K562 (cell line): ENCODE measurements around the gene LAPTM4A. TPM values are rescaled to one million over a fixed set of nuclear protein-coding genes. Genes with fewer than 3 reads are reported as not detected.

ENCODE experiments used
- ATAC-seq: fragments of 200-7000 bp; cut with Tn5 transposase; 3 replicates; pipeline ENCODE4 v1.9.1; 2020; ENCODE audit warnings: moderate library complexity
- BruUV-seq: library from RNA; stranded (reverse); fragments of 400-500 nt; replicated peaks from 2 replicates; lab custom pipeline; 2021; lab: Mats Ljungman, UMichigan
- CTCF ChIA-PET: fragments of 300-600 bp; formaldehyde crosslinking; extraction: SDS; loops from one replicate; lab custom pipeline; 2021; ENCODE audit warnings: low intra/inter-chr PET ratio; lab: Yijun Ruan, JAX
- POLR2A ChIA-PET: fragments of 300-600, 350-650 bp; sonication (Branson Sonifier 250); formaldehyde crosslinking; extraction: SDS; loops from one replicate; lab custom pipeline; 2021; ENCODE audit warnings: antibody characterized with exemption, inconsistent platforms; lab: Yijun Ruan, JAX
- DNase-seq, 4 experiments: peaks; one replicate each; pipeline versions ENCODE4 v3.0.0 to v3.0.0-alpha.2; 2011 to 2018; ENCODE audit warnings: low spot score in 3 of 4, mixed read lengths in 3 of 4; ENCODE audit errors: extremely low read depth in 1 of 4
- FAIRE-seq: peaks from 2 replicates; lab custom pipeline; 2011; peaks lifted over from hg19 to GRCh38; lab: Jason Lieb, UNC
- H2AFZ ChIP-seq: 2 replicates; pipeline ENCODE4 v1.6.0; 2011; ENCODE audit warnings: low read depth, low read length, control low read depth, inconsistent platforms
- H3K27ac ChIP-seq: fragments of 200-600 bp; 3 replicates; pipeline ENCODE4 v1.8.0; 2011; ENCODE audit warnings: low read depth, mild to moderate bottlenecking, control low read depth, inconsistent platforms, low read length, moderate library complexity, mixed read lengths; ENCODE audit errors: extremely low read depth
- H3K27me3 ChIP-seq, 2 experiments: fragments of 300-600 bp in 1 of 2; 2 replicates in 1 of 2; 3 replicates in 1 of 2; pipeline versions ENCODE4 v1.6.0 to v1.8.0; 2011; ENCODE audit warnings: inconsistent platforms in 2 of 2, low read length in 2 of 2, mild to moderate bottlenecking in 1 of 2, mixed read lengths in 1 of 2, moderate library complexity in 1 of 2; ENCODE audit not compliant: control insufficient read depth in 2 of 2, insufficient read depth in 2 of 2
- H3K36me3 ChIP-seq: fragments of 300-600 bp; 3 replicates; pipeline ENCODE4 v1.8.0; 2011; ENCODE audit warnings: mild to moderate bottlenecking, low read length, inconsistent platforms; ENCODE audit not compliant: control insufficient read depth, insufficient read depth
- H3K4me1 ChIP-seq, 2 experiments: fragments of 200-600 bp in 1 of 2; replicated peaks in 1 of 2; 2 replicates in 1 of 2; 3 replicates in 1 of 2; pipeline versions ENCODE4 v1.5.1 to v1.8.0; 2011; ENCODE audit warnings: inconsistent platforms in 2 of 2, low read length in 2 of 2, mild to moderate bottlenecking in 1 of 2, mixed read lengths in 1 of 2, moderate library complexity in 1 of 2; ENCODE audit not compliant: control insufficient read depth in 2 of 2, insufficient read depth in 2 of 2
- H3K4me2 ChIP-seq: 2 replicates; pipeline ENCODE4 v1.6.1; 2011; ENCODE audit warnings: low read length, control low read depth, inconsistent platforms, mixed read lengths; ENCODE audit not compliant: insufficient read depth
- H3K4me3 ChIP-seq: fragments of 200-600 bp; sonication (generic), shearing (Covaris generic); 2 replicates; pipeline ENCODE4 v1.5.1; 2016; ENCODE audit warnings: control low read depth, inconsistent platforms
- H3K79me2 ChIP-seq: fragments of 200-600 bp; 3 replicates; pipeline ENCODE4 v1.8.0; 2011; ENCODE audit warnings: low read length, inconsistent platforms; ENCODE audit not compliant: control insufficient read depth, insufficient read depth
- H3K9ac ChIP-seq, 2 experiments: 2 replicates each; pipeline versions ENCODE4 v1.6.0 to v1.6.1; 2011; ENCODE audit warnings: low read depth in 2 of 2, low read length in 2 of 2, control low read depth in 1 of 2, inconsistent platforms in 1 of 2, mild to moderate bottlenecking in 1 of 2, mixed read lengths in 1 of 2; ENCODE audit not compliant: insufficient read depth in 1 of 2
- H3K9me1 ChIP-seq: one replicate; pipeline ENCODE4 v1.6.0; 2011; ENCODE audit warnings: inconsistent platforms, mild to moderate bottlenecking, low read length, moderate library complexity; ENCODE audit not compliant: control insufficient read depth, insufficient read depth
- H3K9me3 ChIP-seq: replicated peaks from 2 replicates; pipeline ENCODE4 v1.5.1; 2011; ENCODE audit warnings: low read depth, low read length, inconsistent platforms; ENCODE audit not compliant: control insufficient read depth, insufficient read depth
- H4K20me1 ChIP-seq: replicated peaks from 2 replicates; pipeline ENCODE4 v1.6.1; 2011; ENCODE audit warnings: low read length, inconsistent platforms, mixed read lengths; ENCODE audit not compliant: control insufficient read depth, insufficient read depth
- ATF3 ChIP-seq, 2 experiments: fragments of 450-650 bp in 1 of 2; sonication (generic) in 1 of 2; formaldehyde crosslinking in 1 of 2; IDR thresholded peaks in 1 of 2; conservative IDR thresholded peaks in 1 of 2; 2 replicates each; pipeline versions ENCODE4 v1.6.1 to v1.8.1; 2016 to 2023; ENCODE audit warnings: mild to moderate bottlenecking in 2 of 2, moderate library complexity in 2 of 2, inconsistent platforms in 1 of 2, missing genetic modification reagents in 1 of 2
- C11orf30 ChIP-seq: fragments of 450-650 bp; IDR thresholded peaks from 2 replicates; pipeline ENCODE4 v1.6.1; 2016; ENCODE audit warnings: low read depth, mild to moderate bottlenecking
- CREM ChIP-seq: IDR thresholded peaks from 2 replicates; pipeline ENCODE4 v1.6.1; 2014; ENCODE audit warnings: antibody characterized with exemption, low read depth
- FOSL1 ChIP-seq: fragments of 200-800 bp; sonication (Bioruptor generic); conservative IDR thresholded peaks from 2 replicates; pipeline ENCODE4 v1.6.1; 2016; ENCODE audit warnings: missing genetic modification characterization, missing compliant biosample characterization
- JUN ChIP-seq, 2 experiments: sonication (generic) in 1 of 2; formaldehyde crosslinking in 1 of 2; IDR thresholded peaks; 2 replicates each; pipeline versions ENCODE4 v1.6.1 to v1.8.0; 2012 to 2022; ENCODE audit warnings: borderline replicate concordance in 2 of 2, mild to moderate bottlenecking in 2 of 2, improper control_type of control experiment in 1 of 2, low read depth in 1 of 2, low read length in 1 of 2, missing genetic modification reagents in 1 of 2
- JUND ChIP-seq, 2 experiments: IDR thresholded peaks; 2 replicates in 1 of 2; 3 replicates in 1 of 2; pipeline ENCODE4 v1.6.1; 2011; ENCODE audit warnings: borderline replicate concordance in 2 of 2, low read depth in 2 of 2, low read length in 2 of 2, improper control_type of control experiment in 1 of 2, missing biosample characterization in 1 of 2, missing genetic modification characterization in 1 of 2, missing genetic modification reagents in 1 of 2
- MAFG ChIP-seq: fragments of 450-650 bp; conservative IDR thresholded peaks from 2 replicates; pipeline ENCODE4 v1.6.1; 2016; ENCODE audit warnings: missing genetic modification characterization, missing compliant biosample characterization
- MAFK ChIP-seq: IDR thresholded peaks from 2 replicates; pipeline ENCODE4 v1.6.1; 2011; ENCODE audit warnings: low read length, improper control_type of control experiment
- SMARCA4 ChIP-seq: fragments of 450-650 bp; IDR thresholded peaks from 2 replicates; pipeline ENCODE4 v1.6.1; 2016
- SRSF7 ChIP-seq: fragments of 200-400 bp; formaldehyde crosslinking; optimal IDR thresholded peaks from 2 replicates; pipeline ENCODE3; 2017; ENCODE audit warnings: mild to moderate bottlenecking, low read depth, low read length
- ZKSCAN8 ChIP-seq: fragments of 200-800 bp; sonication (Bioruptor generic); IDR thresholded peaks from 2 replicates; pipeline ENCODE4 v1.6.1; 2016; ENCODE audit warnings: missing genetic modification characterization, missing compliant biosample characterization
- ZNF24 ChIP-seq: fragments of 450-650 bp; IDR thresholded peaks from 2 replicates; pipeline ENCODE4 v1.6.1; 2016
- ZNF316 ChIP-seq: fragments of 450-650 bp; IDR thresholded peaks from 2 replicates; pipeline ENCODE4 v1.6.1; 2016
- ZNF644 ChIP-seq: fragments of 200-800 bp; sonication (Bioruptor generic); IDR thresholded peaks from 2 replicates; pipeline ENCODE4 v1.6.1; 2016; ENCODE audit warnings: low read depth, missing genetic modification characterization, missing compliant biosample characterization
- ZSCAN29 ChIP-seq: fragments of 450-650 bp; IDR thresholded peaks from 2 replicates; pipeline ENCODE4 v1.6.1; 2017
- WGBS: fragments of 100-300 bp; shearing (Covaris generic); methylation state at CpG from one replicate; pipeline ENCODE4 v1.1.6; 2016; ENCODE audit warnings: low coverage, mixed read lengths; ENCODE audit not compliant: insufficient coverage; ENCODE audit errors: missing lambda C conversion rate; 5-methylcytosine and 5-hydroxymethylcytosine counted together
- in situ Hi-C: fragments of 300-500 bp; cut with MboI; formaldehyde crosslinking; loops from 4 replicates; pipeline ENCODE4 v1.15.0; 2018; ENCODE audit warnings: inconsistent platforms, mixed read lengths
- intact Hi-C: fragments of 100-400 bp; cut with micrococcal nuclease; formaldehyde crosslinking; loops from 2 replicates; pipeline ENCODE4 v1.14.2; 2022
- polyA plus RNA-seq, 8 experiments: library from polyadenylated mRNA; depleted of rRNA in 4 of 8; stranded (reverse) in 5 of 8; unstranded in 3 of 8; fragments of >200 nt; fragmentation: Nextera tagmentation in 2 of 8; fragmentation: Illumina TruSeq in 1 of 8; extraction: Ambion mirVana in 2 of 8; extraction: Trizol in 1 of 8; gene quantifications; 2 replicates each; pipeline versions ENCODE4 v1.2.1 to v1.2.3, GENCODE V29; 2011 to 2014; ENCODE audit warnings: inconsistent platforms in 1 of 8, missing spikeins in 1 of 8
- total RNA-seq, 7 experiments: library from RNA; depleted of rRNA in 6 of 7; stranded (reverse); fragments of >200 nt in 6 of 7; fragmentation: Illumina TruSeq in 2 of 7; extraction: Trizol in 2 of 7; gene quantifications; 2 replicates each; pipeline versions ENCODE4 v1.2.1 to v1.2.3, GENCODE V29; 2011 to 2021; ENCODE audit warnings: low replicate concordance in 1 of 7

LAPTM4A gene
- total and polyA plus RNA-seq, 9 of the 15 experiments (the other 6 are each of a cell fraction or from before 2014, with no cell fraction given) = 13.4 to 157 (median 50.1) TPM

DNA sequence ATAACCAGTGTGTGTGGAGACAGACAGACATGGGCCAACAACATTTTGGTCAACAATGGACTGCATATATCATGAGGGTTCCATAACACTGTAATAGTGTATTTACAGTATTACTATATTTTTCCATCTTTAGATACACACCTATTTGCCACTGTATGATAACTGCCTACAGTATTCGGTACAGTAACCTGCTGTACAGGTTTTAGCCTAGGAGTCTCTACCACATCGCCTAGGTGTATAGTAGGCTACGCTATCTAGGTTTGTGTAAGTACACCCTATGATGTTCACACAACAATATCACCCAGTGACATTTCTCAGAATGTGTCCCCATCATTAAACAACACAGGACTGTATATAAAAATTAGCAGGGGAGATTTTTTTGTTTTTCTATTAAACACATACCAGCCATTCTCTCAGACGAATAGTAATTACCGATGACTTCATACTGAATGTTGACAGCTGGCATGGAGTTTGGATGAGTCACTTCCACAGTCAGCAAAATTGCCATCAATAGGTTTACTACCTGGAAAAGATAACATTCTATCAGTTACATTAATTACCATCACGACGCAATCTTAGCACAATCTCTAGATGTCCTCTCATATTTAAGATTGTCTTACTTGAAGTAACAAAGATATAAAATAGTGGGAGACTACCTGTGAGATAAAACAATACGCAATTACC is 10.8 kb downstream of the LAPTM4A start:
- no peak for DNase-seq
- peaks cover 74% of the 10 kb centered on the region for H3K36me3 ChIP-seq
- in situ Hi-C loops = no loop called here

More for the DNA sequence above, 10.8 kb downstream of the LAPTM4A start:
- no peak overlapping the region for H3K4me3 ChIP-seq
- CTCF ChIA-PET = interaction anchor here (0.8 kb wide), 1 partner anchor 10 kb away, joined by 3 read pairs; no protein-coding TSS in a partner anchor
- H3K27me3 ChIP-seq = no peaks in the 10 kb centered on the region
- no peak for ATAC-seq
- no peak overlapping the region for H3K4me2 ChIP-seq
- 88% methylated on average over 8 of the region's 8 CpGs for WGBS
- FAIRE-seq = no peak
- intact Hi-C loops = no loop called here
- peak; percentile 55 for TF ChIP-seq C11orf30
- peak; percentile 49 for TF ChIP-seq ZNF316
- TF ChIP-seq FOSL1 (tag) = peak; percentile 25; the same call in 1 of the 2 replicates
- peak; percentile 44 for TF ChIP-seq JUND (IDR thresholded peaks at IDR 0.05; ENCODE audit: borderline replicate concordance, low read depth, low read length)
- 0 out of 3 replicates have a peak, but pooled peaks have one; percentile 12 for TF ChIP-seq JUND (tag; IDR thresholded peaks at IDR 0.05; ENCODE audit: borderline replicate concordance, low read depth, low read length)
- TF ChIP-seq ATF3 (IDR thresholded peaks at IDR 0.05) = peak; percentile 75
- TF ChIP-seq ATF3 (CRISPR knock-in tag; conservative IDR thresholded peaks at IDR 0.05) = no peak
- TF ChIP-seq ZKSCAN8 (CRISPR knock-in tag) = no peak
- TF ChIP-seq ZNF24 = no peak
- TF ChIP-seq CREM = no peak
- TF ChIP-seq ZNF644 (tag) = no peak
- TF ChIP-seq SMARCA4 = 0 out of 2 replicates have a peak, but pooled peaks have one; percentile 17
- peak; percentile 17; the same call in 1 of the 2 replicates for TF ChIP-seq MAFK
- peak; percentile 30; the same call in 1 of the 2 replicates for TF ChIP-seq MAFG (tag)
- TF ChIP-seq ZSCAN29 = no peak
- TF ChIP-seq SRSF7 = no peak
- TF ChIP-seq JUN (IDR thresholded peaks at IDR 0.05; ENCODE audit: borderline replicate concordance, low read depth, low read length) = 0 out of 2 replicates have a peak, but pooled peaks have one; percentile 46
- no peak for TF ChIP-seq JUN (CRISPR knock-in tag; IDR thresholded peaks at IDR 0.05; ENCODE audit: borderline replicate concordance)
- H2AFZ ChIP-seq = no peak overlapping the region
- peaks cover 7 to 12% of the 10 kb centered on the region in 2 experiments; a peak in 4 of 5 replicates for H3K4me1 ChIP-seq
- H3K9me1 ChIP-seq = no peaks in the 10 kb centered on the region
- H3K9me3 ChIP-seq = no peaks in the 10 kb centered on the region
- POLR2A ChIA-PET = interaction anchor here (0.6 to 2.2 kb wide), 5 partner anchors 9 to 417 kb away, joined by 3 to 7 read pairs (median 4); no protein-coding TSS in a partner anchor
- H3K79me2 ChIP-seq = peaks cover 51% of the 10 kb centered on the region
- H4K20me1 ChIP-seq = peaks cover 8% of the 10 kb centered on the region; the same call in 1 of the 2 replicates
- no peak overlapping the region for H3K9ac ChIP-seq
- H3K27ac ChIP-seq = no peak overlapping the region; the same call in 2 of the 3 replicates
- BruUV-seq = no TSS peak
